Astrocyte (in vitro differentiated cells and primary cell): ENCODE measurements around the gene POU2F1. TPM values are rescaled to one million over a fixed set of nuclear protein-coding genes. Genes with fewer than 3 reads are reported as not detected.

Source experiments
- DNase-seq: peaks from one replicate; pipeline ENCODE4 v3.0.0-alpha.2; 2010; ENCODE audit warnings: low read depth
- FAIRE-seq: peaks from 2 replicates; lab custom pipeline; 2011; peaks lifted over from hg19 to GRCh38; lab: Jason Lieb, UNC
- H2AFZ ChIP-seq: 2 replicates; pipeline ENCODE4 v1.6.0; 2012; ENCODE audit warnings: low read depth, low read length, inconsistent platforms
- H3K27ac ChIP-seq: 2 replicates; pipeline ENCODE4 v1.5.1; 2011; ENCODE audit warnings: low read depth, low read length, inconsistent platforms
- H3K27me3 ChIP-seq: 2 replicates; pipeline ENCODE4 v1.6.0; 2011; ENCODE audit warnings: low read length, inconsistent platforms; ENCODE audit not compliant: insufficient read depth
- H3K36me3 ChIP-seq: 2 replicates; pipeline ENCODE4 v1.5.1; 2011; ENCODE audit warnings: low read length, inconsistent platforms; ENCODE audit not compliant: insufficient read depth
- H3K4me1 ChIP-seq: 2 replicates; pipeline ENCODE4 v1.5.1; 2011; ENCODE audit warnings: low read length, inconsistent platforms; ENCODE audit not compliant: insufficient read depth
- H3K4me2 ChIP-seq: 2 replicates; pipeline ENCODE4 v1.6.0; 2012; ENCODE audit warnings: low read length, inconsistent platforms
- H3K4me3 ChIP-seq: 2 replicates; pipeline ENCODE4 v1.5.1; 2011; ENCODE audit warnings: low read depth, mild to moderate bottlenecking, low read length, inconsistent platforms; ENCODE audit not compliant: insufficient read depth
- H3K79me2 ChIP-seq: 2 replicates; pipeline ENCODE4 v1.6.0; 2012; ENCODE audit warnings: mild to moderate bottlenecking, low read length, inconsistent platforms; ENCODE audit not compliant: insufficient read depth
- H3K9ac ChIP-seq: 2 replicates; pipeline ENCODE4 v1.6.0; 2012; ENCODE audit warnings: mild to moderate bottlenecking, low read length, inconsistent platforms
- H3K9me3 ChIP-seq: 2 replicates; pipeline ENCODE4 v1.5.1; 2012; ENCODE audit warnings: low read depth, mild to moderate bottlenecking, low read length, inconsistent platforms; ENCODE audit not compliant: insufficient read depth
- H4K20me1 ChIP-seq: 2 replicates; pipeline ENCODE4 v1.6.0; 2012; ENCODE audit warnings: low read length, inconsistent platforms; ENCODE audit not compliant: insufficient read depth
- H3K27ac Mint-ChIP-seq: one replicate; pipeline ENCODE4 v1.8.0; 2021; ENCODE audit warnings: mild to moderate bottlenecking, mixed read lengths; ENCODE audit not compliant: unreplicated experiment
- H3K27me3 Mint-ChIP-seq: one replicate; pipeline ENCODE4 v1.8.0; 2021; ENCODE audit warnings: low read depth, mixed read lengths; ENCODE audit not compliant: unreplicated experiment
- H3K36me3 Mint-ChIP-seq: one replicate; pipeline ENCODE4 v1.8.0; 2021; ENCODE audit warnings: low read depth, mixed read lengths; ENCODE audit not compliant: unreplicated experiment
- H3K4me1 Mint-ChIP-seq: one replicate; pipeline ENCODE4 v1.8.0; 2021; ENCODE audit warnings: low read depth, mixed read lengths; ENCODE audit not compliant: unreplicated experiment
- H3K4me3 Mint-ChIP-seq: one replicate; pipeline ENCODE4 v1.8.0; 2021; ENCODE audit warnings: mild to moderate bottlenecking, moderate library complexity, mixed read lengths; ENCODE audit not compliant: unreplicated experiment
- H3K9me3 Mint-ChIP-seq: one replicate; pipeline ENCODE4 v1.8.0; 2021; ENCODE audit warnings: mild to moderate bottlenecking, mixed read lengths; ENCODE audit not compliant: unreplicated experiment
- EZH2 ChIP-seq: IDR thresholded peaks from 2 replicates; pipeline ENCODE4 v1.6.1; 2012; ENCODE audit warnings: mild to moderate bottlenecking, low read length, inconsistent platforms; ENCODE audit not compliant: insufficient read depth
- total RNA-seq: library from RNA; stranded (reverse); gene quantifications from 2 replicates; pipeline ENCODE4 v1.2.1, GENCODE V29; 2021
- TF ChIP-seq, protein P1 (sequence below): IDR thresholded peaks from 2 replicates; pipeline ENCODE4 v1.5.1; 2011; ENCODE audit warnings: low read depth, mild to moderate bottlenecking, inconsistent platforms, low read length, moderate library complexity; ENCODE audit not compliant: insufficient read depth

The POU2F1 gene
- total RNA-seq, 1 donor from 2014 or later = 21.7 TPM

DNA sequence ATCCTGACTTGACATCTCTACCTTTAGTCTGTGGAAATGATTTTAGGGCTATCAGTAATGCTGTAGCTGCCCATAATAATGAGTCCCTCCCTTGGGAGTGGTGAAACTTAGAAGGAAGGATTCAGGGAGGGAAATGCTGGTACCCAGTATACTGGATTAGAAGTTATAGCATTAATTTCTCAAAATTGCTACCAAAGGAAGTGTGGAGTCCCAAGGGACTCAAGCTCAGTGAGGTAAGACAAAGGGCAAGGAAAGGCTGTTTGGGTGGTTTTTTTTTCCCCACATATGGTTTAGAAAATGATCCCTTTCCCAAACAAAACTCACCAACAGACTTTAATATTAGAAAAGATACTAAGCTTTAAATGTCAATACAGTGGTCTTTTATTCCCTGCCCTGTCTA is 197.7 kb downstream of the POU2F1 start:
- Histone ChIP-seq H3K4me2 (no peak overlapping the region), H3K36me3 (peaks cover 3% of the 10 kb centered on the region), H3K4me3 (no peak overlapping the region), H4K20me1 (no peaks in the 10 kb centered on the region), H3K9me3 (no peaks in the 10 kb centered on the region), H3K27ac (no peak overlapping the region), H2AFZ (no peak overlapping the region), H3K79me2 (no peaks in the 10 kb centered on the region), H3K27me3 (no peaks in the 10 kb centered on the region), H3K9ac (no peak overlapping the region), H3K4me1 (no peaks in the 10 kb centered on the region)
- Mint-ChIP-seq H3K9me3 (no peaks in the 10 kb centered on the region), H3K36me3 (peaks cover 6% of the 10 kb centered on the region), H3K27me3 (no peaks in the 10 kb centered on the region), H3K27ac (no peak overlapping the region), H3K4me1 (peaks cover 11% of the 10 kb centered on the region), H3K4me3 (no peak overlapping the region)
- TF ChIP-seq, protein P1, sequence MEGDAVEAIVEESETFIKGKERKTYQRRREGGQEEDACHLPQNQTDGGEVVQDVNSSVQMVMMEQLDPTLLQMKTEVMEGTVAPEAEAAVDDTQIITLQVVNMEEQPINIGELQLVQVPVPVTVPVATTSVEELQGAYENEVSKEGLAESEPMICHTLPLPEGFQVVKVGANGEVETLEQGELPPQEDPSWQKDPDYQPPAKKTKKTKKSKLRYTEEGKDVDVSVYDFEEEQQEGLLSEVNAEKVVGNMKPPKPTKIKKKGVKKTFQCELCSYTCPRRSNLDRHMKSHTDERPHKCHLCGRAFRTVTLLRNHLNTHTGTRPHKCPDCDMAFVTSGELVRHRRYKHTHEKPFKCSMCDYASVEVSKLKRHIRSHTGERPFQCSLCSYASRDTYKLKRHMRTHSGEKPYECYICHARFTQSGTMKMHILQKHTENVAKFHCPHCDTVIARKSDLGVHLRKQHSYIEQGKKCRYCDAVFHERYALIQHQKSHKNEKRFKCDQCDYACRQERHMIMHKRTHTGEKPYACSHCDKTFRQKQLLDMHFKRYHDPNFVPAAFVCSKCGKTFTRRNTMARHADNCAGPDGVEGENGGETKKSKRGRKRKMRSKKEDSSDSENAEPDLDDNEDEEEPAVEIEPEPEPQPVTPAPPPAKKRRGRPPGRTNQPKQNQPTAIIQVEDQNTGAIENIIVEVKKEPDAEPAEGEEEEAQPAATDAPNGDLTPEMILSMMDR = no peak
- no peak for TF ChIP-seq EZH2
- DNase-seq = no peak
- no peak for FAIRE-seq

DNA sequence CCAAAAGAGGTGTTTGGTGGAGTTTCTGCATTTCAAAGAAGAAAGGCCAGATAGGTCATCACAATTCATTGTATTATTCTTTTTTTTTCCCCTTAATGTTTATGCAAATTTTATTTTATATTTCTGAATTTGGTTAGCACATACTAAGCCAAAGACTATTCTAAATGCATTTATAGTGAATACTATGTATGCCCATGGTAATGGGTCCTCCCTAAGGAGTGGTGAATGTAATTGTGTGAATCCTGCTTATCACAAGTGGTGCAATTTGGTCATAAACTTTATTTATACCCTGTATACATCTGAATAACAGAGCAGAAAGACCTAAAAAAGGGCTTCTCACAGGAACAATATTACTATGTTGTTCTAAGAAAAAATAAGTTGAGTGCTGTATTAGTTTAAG is 198.6 kb downstream of the POU2F1 start:
- H3K27ac ChIP-seq = no peak overlapping the region
- H3K27me3 Mint-ChIP-seq = no peaks in the 10 kb centered on the region
- FAIRE-seq (no peak), DNase-seq (no peak)
- no peaks in the 10 kb centered on the region for H3K9me3 Mint-ChIP-seq
- no peak overlapping the region for H3K4me2 ChIP-seq
- H3K4me1 Mint-ChIP-seq = peaks cover 11% of the 10 kb centered on the region
- no peak for TF ChIP-seq EZH2
- TF ChIP-seq, protein P1 = no peak
- no peak overlapping the region for H3K9ac ChIP-seq
- H3K27me3 ChIP-seq = no peaks in the 10 kb centered on the region
- H3K27ac Mint-ChIP-seq = no peak overlapping the region
- peaks cover 6% of the 10 kb centered on the region for H3K36me3 Mint-ChIP-seq
- H3K4me3 Mint-ChIP-seq = no peak overlapping the region
- H2AFZ ChIP-seq = no peak overlapping the region
- peaks cover 3% of the 10 kb centered on the region for H3K36me3 ChIP-seq
- H3K9me3 ChIP-seq = no peaks in the 10 kb centered on the region
- H4K20me1 ChIP-seq = no peaks in the 10 kb centered on the region
- H3K4me3 ChIP-seq = no peak overlapping the region
- H3K4me1 ChIP-seq = no peaks in the 10 kb centered on the region
- H3K79me2 ChIP-seq = no peaks in the 10 kb centered on the region

DNA sequence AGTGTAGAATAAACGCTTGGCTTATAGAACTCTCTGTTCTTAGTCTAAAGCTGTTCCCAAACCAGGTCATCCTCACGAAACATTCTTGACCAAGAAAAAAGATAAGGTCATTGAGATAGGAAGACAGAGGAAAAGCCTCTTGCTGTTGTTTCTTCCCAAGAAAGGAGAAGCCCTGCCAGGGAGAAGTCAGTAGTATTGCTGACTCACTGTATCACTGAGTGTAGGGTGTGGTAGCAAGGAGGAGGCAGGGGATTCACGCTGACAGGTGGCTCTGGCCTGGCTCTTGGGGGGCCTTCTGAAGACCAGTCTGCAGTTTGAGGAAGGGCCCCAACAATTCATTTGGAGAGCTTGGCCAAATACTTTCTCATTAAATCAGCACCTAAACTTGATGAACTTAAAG is 199.8 kb downstream of the POU2F1 start:
- no peak overlapping the region for H3K4me3 ChIP-seq
- no peak for FAIRE-seq
- Mint-ChIP-seq H3K9me3 (no peaks in the 10 kb centered on the region), H3K27me3 (no peaks in the 10 kb centered on the region), H3K4me3 (no peak overlapping the region), H3K27ac (no peak overlapping the region), H3K36me3 (peaks cover 3% of the 10 kb centered on the region), H3K4me1 (peaks cover 11% of the 10 kb centered on the region)
- no peaks in the 10 kb centered on the region for H3K79me2 ChIP-seq
- no peak overlapping the region for H3K9ac ChIP-seq
- H3K4me1 ChIP-seq = no peaks in the 10 kb centered on the region
- no peak overlapping the region for H3K27ac ChIP-seq
- DNase-seq = no peak
- no peak overlapping the region for H3K4me2 ChIP-seq
- H3K9me3 ChIP-seq = no peaks in the 10 kb centered on the region
- H3K36me3 ChIP-seq = peaks cover 3% of the 10 kb centered on the region
- no peak overlapping the region for H2AFZ ChIP-seq
- H4K20me1 ChIP-seq = no peaks in the 10 kb centered on the region
- H3K27me3 ChIP-seq = no peaks in the 10 kb centered on the region
- TF ChIP-seq, protein P1 = no peak
- no peak for TF ChIP-seq EZH2
